SK-N-MC (cell line): ENCODE results near the gene KIAA1217.

ENCODE experiments used
- EZH2 ChIP-seq: fragments of 200-600 bp; sonication (generic); IDR thresholded peaks from one replicate; pipeline ENCODE4 v1.6.1; 2017; ENCODE audit warnings: antibody characterized with exemption
- FOXP2 ChIP-seq: optimal IDR thresholded peaks from 2 replicates; pipeline ENCODE3; 2011; ENCODE audit warnings: mild to moderate bottlenecking, moderate library complexity; ENCODE audit not compliant: insufficient read depth; ENCODE audit errors: extremely low read length, control extremely low read depth
- POLR2AphosphoS5 ChIP-seq: IDR thresholded peaks from 2 replicates; pipeline ENCODE4 v1.6.1; 2012; ENCODE audit warnings: mild to moderate bottlenecking, low read depth, low read length, borderline replicate concordance

DNA sequence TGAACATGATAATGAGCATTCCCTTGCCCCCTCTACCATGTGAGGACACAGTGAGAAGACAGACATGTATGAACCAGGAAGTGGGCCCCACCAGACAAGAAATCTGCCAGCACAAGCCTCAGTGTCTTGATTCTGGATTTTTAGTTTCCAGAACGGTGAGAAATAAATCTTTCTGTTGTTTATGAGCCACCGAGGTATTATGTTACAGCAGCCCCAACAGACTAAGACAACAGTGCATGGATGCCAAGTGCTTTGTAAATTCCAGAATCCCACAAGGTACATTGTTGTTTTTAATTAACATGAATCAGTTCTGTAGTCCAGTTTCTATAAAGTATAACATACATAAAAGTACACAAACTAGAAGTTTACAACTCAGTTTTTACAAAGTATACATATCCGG lies 352.5 kb downstream of the KIAA1217 start:
- TF ChIP-seq POLR2AphosphoS5 (no peak), EZH2 (no peak), FOXP2 (no peak)
